T-cell (primary cell): ENCODE results near the gene SPTBN2. TPM values are rescaled to one million over a fixed set of nuclear protein-coding genes. Genes with fewer than 3 reads are reported as not detected.

Experiments
- ATAC-seq, 4 experiments: fragments of 200-7000 bp in 3 of 4; fragments of 150-1000 bp in 1 of 4; cut with Tn5 transposase; replicated peaks in 1 of 4; 1 replicate in 3 of 4; 2 replicates in 1 of 4; pipeline ENCODE4 v1.10.0; 2021; ENCODE audit warnings: moderate library complexity in 3 of 4, mild to moderate bottlenecking in 2 of 4, moderate number of reproducible peaks in 1 of 4
- CTCF ChIA-PET, 2 donors: fragments of 300-600 bp; sonication (Branson Sonifier 250); formaldehyde crosslinking; loops; one replicate each; lab custom pipeline; 2022; ENCODE audit warnings: antibody characterized with exemption in 2 of 2; lab: Charles Lee
- POLR2A ChIA-PET, 2 donors: fragments of 300-600 bp; sonication (Branson Sonifier 250); formaldehyde crosslinking; loops; one replicate each; lab custom pipeline; 2022; ENCODE audit warnings: antibody characterized with exemption in 2 of 2; lab: Charles Lee
- DNase-seq, 35 experiments: peaks; one replicate each; pipeline versions ENCODE4 v3.0.0 to v3.0.0-alpha.2; 2013 to 2023
- H3K27ac ChIP-seq: one replicate; pipeline ENCODE4 v1.5.1; 2013; ENCODE audit warnings: low read length
- H3K27me3 ChIP-seq, 2 experiments: replicated peaks in 1 of 2; 1 replicate in 1 of 2; 2 replicates in 1 of 2; pipeline versions ENCODE4 v1.6.1 to v1.7.0; 2013; ENCODE audit warnings: low read length in 1 of 2, mixed read lengths in 1 of 2; ENCODE audit not compliant: control insufficient read depth in 2 of 2, insufficient read depth in 2 of 2; ENCODE audit errors: extremely low read depth in 1 of 2
- H3K36me3 ChIP-seq, 2 donors: 1 replicate in 1 of 2; 2 replicates in 1 of 2; pipeline versions ENCODE4 v1.6.1 to v1.7.0; 2013; ENCODE audit warnings: low read length in 1 of 2; ENCODE audit not compliant: control insufficient read depth in 2 of 2, insufficient read depth in 1 of 2; ENCODE audit errors: extremely low read depth in 1 of 2
- H3K4me1 ChIP-seq, 2 experiments: 1 replicate in 1 of 2; 2 replicates in 1 of 2; pipeline versions ENCODE4 v1.6.1 to v1.7.0; 2013; ENCODE audit warnings: low read length in 2 of 2, mixed read lengths in 1 of 2; ENCODE audit not compliant: insufficient read depth in 2 of 2, control insufficient read depth in 1 of 2; ENCODE audit errors: extremely low read depth in 1 of 2
- H3K4me3 ChIP-seq, 2 donors: 1 replicate in 1 of 2; 2 replicates in 1 of 2; pipeline versions ENCODE4 v1.5.1 to v1.7.0; 2013; ENCODE audit warnings: mild to moderate bottlenecking in 2 of 2, low read length in 1 of 2, moderate library complexity in 1 of 2; ENCODE audit not compliant: control insufficient read depth in 1 of 2; ENCODE audit errors: extremely low read depth in 1 of 2
- H3K9me3 ChIP-seq: 2 replicates; pipeline ENCODE4 v1.7.0; 2013
- H3K27ac Mint-ChIP-seq, 2 donors: one replicate each; pipeline ENCODE4 v1.8.0; 2020 to 2021; ENCODE audit warnings: mild to moderate bottlenecking in 2 of 2, mixed read lengths in 2 of 2
- H3K27me3 Mint-ChIP-seq, 2 donors: one replicate each; pipeline ENCODE4 v1.8.0; 2021 to 2022; ENCODE audit warnings: mixed read lengths in 2 of 2
- H3K36me3 Mint-ChIP-seq: one replicate; pipeline ENCODE4 v1.8.0; 2021; ENCODE audit warnings: mixed read lengths
- H3K4me1 Mint-ChIP-seq, 3 donors: one replicate each; pipeline ENCODE4 v1.8.0; 2020 to 2022; ENCODE audit warnings: mixed read lengths in 3 of 3, mild to moderate bottlenecking in 1 of 3
- H3K4me3 Mint-ChIP-seq, 3 donors: one replicate each; pipeline ENCODE4 v1.8.0; 2020 to 2022; ENCODE audit warnings: mild to moderate bottlenecking in 3 of 3, mixed read lengths in 3 of 3, moderate library complexity in 3 of 3
- H3K9me3 Mint-ChIP-seq, 3 donors: one replicate each; pipeline ENCODE4 v1.8.0; 2020 to 2022; ENCODE audit warnings: mixed read lengths in 3 of 3
- WGBS: methylation state at CpG from one replicate; pipeline ENCODE4 v1.1.5; 2013; ENCODE audit warnings: missing lambda C conversion rate; ENCODE audit not compliant: insufficient coverage; 5-methylcytosine and 5-hydroxymethylcytosine counted together
- total RNA-seq, 35 experiments: library from RNA in 6 of 35; stranded (reverse) in 6 of 35; fragments of 120-200 nt in 1 of 35; gene quantifications; one replicate each; pipeline versions ENCODE4 v1.2.1 to v1.2.4 and lab custom pipeline; 2013 to 2026

SPTBN2 gene
- total RNA-seq, 5 donors from 2014 or later (not counting 1 experiment from before 2014, with no cell fraction given) = 0.13 to 1.1 (median 0.60) TPM; not detected in 1

DNA sequence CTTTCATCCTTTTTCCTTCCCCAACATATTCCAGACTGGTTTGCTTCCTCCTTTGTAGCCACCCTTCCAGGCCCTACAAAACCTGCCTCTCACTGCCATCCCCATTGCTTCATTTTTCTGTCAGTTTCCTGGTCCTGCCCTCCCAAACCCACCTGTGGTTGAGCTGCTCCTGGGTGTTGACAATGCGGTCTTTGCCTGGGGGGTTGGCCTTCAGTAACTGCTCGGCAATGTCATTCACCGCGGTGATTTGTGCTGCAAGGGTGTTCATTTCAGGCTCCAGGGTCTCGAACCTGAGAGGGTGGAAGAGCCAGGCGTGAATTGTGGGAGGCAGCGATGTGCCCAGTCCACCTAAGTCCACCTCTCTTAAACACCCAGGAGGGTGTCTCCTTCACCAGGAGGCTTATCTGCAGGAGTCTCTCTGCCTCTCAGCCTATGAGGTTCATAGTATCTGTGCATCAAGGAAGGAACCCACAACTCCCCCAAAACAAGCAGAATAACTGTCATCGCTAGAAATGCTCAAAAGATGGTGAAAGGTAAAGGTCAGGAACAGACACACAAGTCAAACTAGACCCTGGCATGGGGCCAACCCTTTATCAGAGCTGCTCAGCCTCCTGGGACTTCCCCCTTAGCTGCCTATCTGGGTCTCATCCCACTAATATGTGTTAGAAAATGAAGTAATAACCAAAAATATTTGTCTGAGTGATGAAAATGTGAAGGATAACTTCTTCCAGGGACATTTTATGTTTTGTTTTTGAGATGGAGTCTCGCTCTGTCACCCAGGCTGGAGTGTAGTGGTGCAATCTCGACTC is 27.4 kb downstream of the SPTBN2 start:
- no peak overlapping the region for H3K4me3 ChIP-seq
- POLR2A ChIA-PET = interaction anchor here in 1 of 2 donors (0.6 kb wide), 1 partner anchor 244 kb away, joined by 3 read pairs; no protein-coding TSS in a partner anchor
- no peaks in the 10 kb centered on the region for H3K36me3 Mint-ChIP-seq
- peaks cover 0 to 6% (median 2%) of the 10 kb centered on the region in 3 donors for H3K4me1 Mint-ChIP-seq
- no peaks in the 10 kb centered on the region for H3K36me3 ChIP-seq
- H3K9me3 Mint-ChIP-seq = no peaks in the 10 kb centered on the region
- peak overlapping the region in 1 of 2 donors; percentile 16 for H3K27ac Mint-ChIP-seq
- 85% methylated on average over 6 of the region's 10 CpGs for WGBS
- DNase-seq = peak in 2 of 35 experiments; percentile 7 to 12
- no peaks in the 10 kb centered on the region for H3K4me1 ChIP-seq
- peaks cover 0 to 15% of the 10 kb centered on the region in 2 experiments for H3K27me3 ChIP-seq
- CTCF ChIA-PET = interaction anchor here (0.6 to 0.9 kb wide), 2 partner anchors 18 to 226 kb away, joined by 3 read pairs; no protein-coding TSS in a partner anchor
- H3K4me3 Mint-ChIP-seq = no peak overlapping the region
- no peak for ATAC-seq
- no peaks in the 10 kb centered on the region for H3K27me3 Mint-ChIP-seq
- H3K27ac ChIP-seq = no peak overlapping the region
- H3K9me3 ChIP-seq = no peaks in the 10 kb centered on the region

DNA sequence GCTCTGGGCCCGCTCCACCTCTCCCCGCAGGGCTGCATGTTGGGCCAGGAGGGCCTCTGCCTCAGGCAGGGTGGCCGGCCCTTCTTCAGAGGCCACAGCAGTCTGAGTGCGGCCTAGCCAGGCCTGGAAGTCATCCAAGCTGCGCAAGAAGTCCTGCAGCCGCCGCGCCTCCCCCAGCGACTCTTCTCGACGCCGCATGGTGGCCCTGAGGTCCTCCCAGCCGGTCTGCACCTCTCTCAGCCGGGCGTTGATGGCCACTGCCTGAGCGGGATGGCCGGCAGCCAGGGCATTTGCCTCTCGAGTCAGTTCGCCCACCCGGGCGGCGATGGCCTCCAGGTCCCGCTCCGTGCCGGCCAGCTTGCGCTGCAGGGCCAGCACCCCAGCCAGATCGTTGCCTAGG is 28.3 kb downstream of the SPTBN2 start:
- CTCF ChIA-PET = interaction anchor here in 1 of 2 donors (0.9 kb wide), 1 partner anchor 18 kb away, joined by 3 read pairs; no protein-coding TSS in a partner anchor
- POLR2A ChIA-PET = interaction anchor here in 1 of 2 donors (0.6 kb wide), 1 partner anchor 245 kb away, joined by 3 read pairs; no protein-coding TSS in a partner anchor
- no peaks in the 10 kb centered on the region for H3K4me1 ChIP-seq
- H3K4me3 Mint-ChIP-seq = no peak overlapping the region
- peaks cover 0 to 15% of the 10 kb centered on the region in 2 experiments for H3K27me3 ChIP-seq
- H3K9me3 ChIP-seq = no peaks in the 10 kb centered on the region
- H3K36me3 ChIP-seq = no peaks in the 10 kb centered on the region
- no peak overlapping the region for H3K27ac ChIP-seq
- 92% methylated on average over 27 of the region's 27 CpGs for WGBS
- no peak for DNase-seq
- ATAC-seq = no peak
- no peaks in the 10 kb centered on the region for H3K27me3 Mint-ChIP-seq
- peaks cover 0 to 6% (median 2%) of the 10 kb centered on the region in 3 donors for H3K4me1 Mint-ChIP-seq
- no peaks in the 10 kb centered on the region for H3K36me3 Mint-ChIP-seq
- H3K9me3 Mint-ChIP-seq = no peaks in the 10 kb centered on the region
- no peak overlapping the region for H3K4me3 ChIP-seq
- no peak overlapping the region for H3K27ac Mint-ChIP-seq

DNA sequence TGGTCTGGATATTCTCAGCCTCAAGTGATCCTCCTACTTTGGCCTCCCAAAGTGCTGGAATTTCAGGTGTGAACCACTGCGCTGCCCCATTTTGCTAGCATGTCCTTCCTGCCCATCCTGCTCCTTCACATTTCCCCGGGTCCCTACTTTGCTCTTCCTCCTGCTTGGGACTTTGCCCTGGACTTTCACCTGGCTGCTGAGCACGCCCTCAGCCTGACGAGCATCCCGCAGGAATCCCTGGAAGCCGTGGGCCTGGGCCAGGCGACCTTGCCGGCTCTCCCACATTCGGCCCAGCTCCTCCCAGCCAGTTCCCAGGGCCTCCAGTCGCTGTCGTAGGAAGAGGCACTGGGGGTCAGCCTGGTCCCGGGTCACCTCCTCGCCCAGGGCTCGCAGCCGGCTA is 28.7 kb downstream of the SPTBN2 start:
- no peak for ATAC-seq
- no peak overlapping the region for H3K27ac Mint-ChIP-seq
- H3K27me3 ChIP-seq = peaks cover 0 to 15% of the 10 kb centered on the region in 2 experiments
- no peak overlapping the region for H3K4me3 Mint-ChIP-seq
- ChIA-PET POLR2A (no interaction called here), CTCF (interaction anchor here in 1 of 2 donors (0.7 kb wide), 1 partner anchor 310 kb away, joined by 3 read pairs; no protein-coding TSS in a partner anchor)
- H3K4me1 ChIP-seq = no peaks in the 10 kb centered on the region
- H3K4me3 ChIP-seq = no peak overlapping the region
- H3K36me3 Mint-ChIP-seq = no peaks in the 10 kb centered on the region
- H3K27me3 Mint-ChIP-seq = no peaks in the 10 kb centered on the region
- H3K9me3 Mint-ChIP-seq = no peaks in the 10 kb centered on the region
- H3K4me1 Mint-ChIP-seq = peaks cover 0 to 6% (median 2%) of the 10 kb centered on the region in 3 donors
- H3K9me3 ChIP-seq = no peaks in the 10 kb centered on the region
- H3K27ac ChIP-seq = no peak overlapping the region
- H3K36me3 ChIP-seq = no peaks in the 10 kb centered on the region
- 90% methylated on average over 15 of the region's 15 CpGs for WGBS
- no peak for DNase-seq

DNA sequence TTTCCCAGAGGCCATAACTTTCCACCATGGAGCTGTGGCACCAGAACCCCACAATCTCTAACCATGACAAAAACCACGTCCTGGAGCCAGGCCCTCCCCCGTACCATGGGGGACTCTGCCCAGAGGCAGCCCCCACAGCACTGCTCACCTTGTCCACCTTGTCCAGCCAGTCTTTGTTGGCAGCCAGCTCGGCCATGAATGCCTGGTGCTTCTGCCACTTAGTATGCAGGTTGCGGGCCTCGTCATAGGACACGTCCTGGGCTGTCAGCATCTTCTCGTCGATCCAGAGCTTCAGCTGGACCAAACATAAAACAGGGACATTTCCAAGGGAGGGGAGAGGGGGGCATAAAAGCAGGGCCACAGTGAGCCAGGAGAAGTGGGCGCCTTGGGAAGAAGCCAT is 30.5 kb downstream of the SPTBN2 start:
- H3K4me3 Mint-ChIP-seq = no peak overlapping the region
- Histone ChIP-seq H3K9me3 (no peaks in the 10 kb centered on the region), H3K36me3 (no peaks in the 10 kb centered on the region), H3K4me3 (no peak overlapping the region), H3K4me1 (no peaks in the 10 kb centered on the region), H3K27me3 (peaks cover 0 to 28% of the 10 kb centered on the region in 2 experiments), H3K27ac (no peak overlapping the region)
- H3K27me3 Mint-ChIP-seq = peaks cover 0 to 1% of the 10 kb centered on the region in 2 donors
- no peak for ATAC-seq
- ChIA-PET CTCF (no interaction called here), POLR2A (no interaction called here)
- no peak overlapping the region for H3K27ac Mint-ChIP-seq
- DNase-seq = no peak
- WGBS = 87% methylated on average over 8 of the region's 9 CpGs
- H3K36me3 Mint-ChIP-seq = no peaks in the 10 kb centered on the region
- no peaks in the 10 kb centered on the region for H3K9me3 Mint-ChIP-seq
- peaks cover 0 to 8% (median 0%) of the 10 kb centered on the region in 3 donors for H3K4me1 Mint-ChIP-seq

DNA sequence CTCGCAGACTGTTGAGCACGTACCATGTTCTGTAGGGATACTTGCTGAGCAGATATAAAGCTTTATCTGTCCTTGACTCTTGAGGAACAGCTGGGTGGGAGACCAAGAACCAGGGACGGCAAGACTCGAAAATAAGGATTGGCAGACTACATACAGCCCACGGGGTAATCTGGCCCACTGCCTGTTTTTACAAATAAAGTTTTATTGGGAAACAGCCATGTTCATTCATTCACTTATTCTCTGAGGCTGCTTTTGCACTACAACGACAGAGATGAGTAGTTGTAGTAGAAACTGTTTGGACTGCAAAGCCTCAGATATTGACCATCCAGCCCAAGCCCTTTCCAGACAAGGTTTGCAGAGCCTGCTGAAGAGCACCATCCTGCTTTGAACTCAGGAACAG is 31.0 kb downstream of the SPTBN2 start:
- CTCF ChIA-PET = no interaction called here
- H3K4me1 Mint-ChIP-seq = peaks cover 0 to 8% (median 0%) of the 10 kb centered on the region in 3 donors
- POLR2A ChIA-PET = no interaction called here
- no peak overlapping the region for H3K4me3 Mint-ChIP-seq
- H3K9me3 Mint-ChIP-seq = no peaks in the 10 kb centered on the region
- H3K27ac ChIP-seq = no peak overlapping the region
- DNase-seq (no peak), ATAC-seq (no peak)
- H3K27ac Mint-ChIP-seq = no peak overlapping the region
- WGBS = 100% methylated on average over 2 of the region's 6 CpGs
- H3K36me3 ChIP-seq = no peaks in the 10 kb centered on the region
- peaks cover 0 to 33% of the 10 kb centered on the region in 2 experiments for H3K27me3 ChIP-seq
- H3K9me3 ChIP-seq = no peaks in the 10 kb centered on the region
- no peaks in the 10 kb centered on the region for H3K36me3 Mint-ChIP-seq
- H3K4me1 ChIP-seq = no peaks in the 10 kb centered on the region
- peaks cover 0 to 1% of the 10 kb centered on the region in 2 donors for H3K27me3 Mint-ChIP-seq
- no peak overlapping the region for H3K4me3 ChIP-seq

DNA sequence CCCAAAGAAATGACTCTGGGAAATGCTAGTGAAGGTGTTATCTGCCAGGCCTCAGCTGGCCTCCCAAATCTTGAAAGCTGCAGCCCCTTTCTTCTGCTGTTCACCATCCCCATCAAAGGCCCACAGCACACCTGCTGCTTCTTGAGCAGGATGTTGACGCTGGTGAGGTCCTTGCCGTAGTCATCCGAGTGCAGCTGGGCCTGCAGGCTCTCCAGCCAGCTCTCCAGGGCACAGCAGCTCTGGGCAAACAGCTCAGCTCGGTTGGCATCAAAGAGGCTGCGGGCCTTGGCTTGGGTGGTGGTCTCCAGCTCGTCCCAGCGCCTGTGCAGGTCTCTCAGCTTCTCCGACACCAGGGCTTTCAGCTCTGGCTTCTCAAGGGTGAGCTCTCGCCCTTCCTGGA is 32.9 kb downstream of the SPTBN2 start:
- CTCF ChIA-PET = no interaction called here
- WGBS = 56% methylated on average over 9 of the region's 9 CpGs
- Mint-ChIP-seq H3K27ac (no peak overlapping the region), H3K4me3 (no peak overlapping the region), H3K36me3 (no peaks in the 10 kb centered on the region), H3K4me1 (peaks cover 0 to 2% (median 0%) of the 10 kb centered on the region in 3 donors), H3K9me3 (no peaks in the 10 kb centered on the region), H3K27me3 (peaks cover 0 to 1% of the 10 kb centered on the region in 2 donors)
- POLR2A ChIA-PET = no interaction called here
- ATAC-seq (no peak), DNase-seq (no peak)
- H3K9me3 ChIP-seq = no peaks in the 10 kb centered on the region
- no peak overlapping the region for H3K27ac ChIP-seq
- H3K4me3 ChIP-seq = no peak overlapping the region
- H3K36me3 ChIP-seq = no peaks in the 10 kb centered on the region
- peaks cover 0 to 35% of the 10 kb centered on the region in 2 experiments for H3K27me3 ChIP-seq
- no peaks in the 10 kb centered on the region for H3K4me1 ChIP-seq
